ENCODE measurements around the gene ADAMTSL5.
A peak's percentile ranks its signal among the peaks of the same experiment; 100 is the strongest.

GRCh38 chr19:1526066-1526778 is 13.4 kb upstream of the ADAMTSL5 start:
- TF ChIP-seq EGR1 (IDR thresholded peaks at IDR 0.05) (no peak), EP300 (IDR thresholded peaks at IDR 0.05; ENCODE audit: borderline replicate concordance) (no peak), YY1 (IDR thresholded peaks at IDR 0.05; ENCODE audit: low read depth) (no peak), MAX (IDR thresholded peaks at IDR 0.05) (peak; percentile 45; the same call in 1 of the 2 replicates)
